Stimulated activated CD4-positive, alpha-beta T cell treated with anti-CD3 and anti-CD28 coated beads, Interleukin-2, amount 100 ng/mL, for 48 hours (primary cell): ENCODE measurements around the gene ANKRD13A.

Experiments used
- DNase-seq, 2 donors: peaks; one replicate each; pipeline ENCODE4 v3.0.0-alpha.2; 2020

Gene ANKRD13A

GRCh38 chr12:109998904-109999648 lies at the start of gene ANKRD13A:
TSS of gene ANKRD13A (plus strand) at chr12:109999430. CDS start at chr12:109999689, 259 bp downstream.
- DNase-seq = peak; percentile 72 to 79

DNA sequence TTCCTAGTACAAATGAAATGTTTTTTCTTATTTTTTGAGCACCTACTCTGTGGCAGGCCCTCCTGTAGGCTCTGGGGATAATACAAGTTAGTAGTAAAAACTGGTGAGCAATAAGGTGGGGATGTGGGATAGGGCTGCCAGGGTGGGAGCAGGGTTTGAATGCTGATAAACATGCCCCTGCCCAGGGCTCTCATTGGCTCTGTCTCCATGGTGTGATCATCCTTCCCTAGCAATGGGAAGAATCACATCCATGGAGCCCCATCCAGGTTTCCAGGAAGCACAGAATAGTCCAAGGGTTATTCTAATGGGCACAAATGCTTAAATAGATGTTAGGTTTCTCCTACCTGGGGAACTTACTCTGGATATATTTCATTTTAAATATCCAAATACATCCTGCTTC lies 48.6 kb upstream of the ANKRD13A start:
- DNase-seq = no peak

DNA sequence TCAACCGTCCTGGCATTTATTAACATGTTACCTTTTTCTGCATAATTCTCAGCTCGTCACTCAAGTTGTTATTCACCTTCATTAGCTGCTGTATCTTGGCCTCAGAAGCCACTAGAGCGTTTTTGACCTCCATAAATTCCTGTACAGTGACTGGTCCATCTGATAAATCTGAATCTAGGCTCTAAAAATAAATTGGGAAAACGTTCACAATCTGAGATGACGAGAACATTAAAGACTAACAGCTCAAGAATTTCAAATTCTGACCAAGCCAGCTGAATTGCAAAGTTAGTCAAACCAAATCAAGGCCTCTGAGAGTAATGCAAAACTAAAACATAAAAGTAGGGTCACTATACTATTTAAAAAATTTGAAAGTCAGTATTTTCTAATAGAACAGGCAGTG lies 48.1 kb upstream of the ANKRD13A start:
- DNase-seq = no peak

GRCh38 chr12:109951751-109952150 lies 47.5 kb upstream of the ANKRD13A start:
- no peak for DNase-seq

DNA sequence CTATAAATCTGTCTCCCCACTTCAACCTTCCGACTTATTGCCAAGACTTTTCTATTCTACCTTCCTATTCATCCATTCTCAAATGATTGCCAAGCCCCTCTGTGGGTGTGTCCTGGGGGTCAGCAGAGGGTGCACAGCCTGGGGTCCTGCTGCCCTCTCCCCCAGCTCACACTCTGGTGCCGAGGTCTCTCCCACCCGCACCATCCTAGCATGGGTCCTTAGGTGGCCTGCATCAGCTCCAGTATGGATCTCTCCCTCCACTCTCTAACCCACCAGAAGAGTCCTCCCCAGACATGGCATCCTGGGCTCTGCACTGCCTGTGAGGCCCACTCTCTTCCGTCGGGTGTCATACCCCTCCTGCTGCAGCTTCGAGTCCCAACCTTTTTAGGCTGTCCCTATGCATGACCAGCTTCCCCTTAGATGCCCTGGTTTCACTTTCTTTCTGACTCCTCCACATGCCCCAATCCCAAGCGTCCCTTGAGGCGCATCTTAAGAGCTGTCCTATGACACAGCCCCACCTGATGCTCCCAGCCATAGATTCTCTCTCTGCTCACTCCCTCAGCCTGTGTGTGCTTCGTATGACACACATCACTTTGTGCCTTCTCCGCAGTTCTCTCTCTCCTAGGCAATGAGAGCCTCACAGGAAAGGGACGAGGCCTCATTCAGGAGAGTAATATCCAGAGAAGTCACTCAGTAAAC lies 46.9 kb upstream of the ANKRD13A start:
- DNase-seq = no peak

GRCh38 chr12:109952873-109953272 lies 46.4 kb upstream of the ANKRD13A start:
- DNase-seq = no peak

DNA sequence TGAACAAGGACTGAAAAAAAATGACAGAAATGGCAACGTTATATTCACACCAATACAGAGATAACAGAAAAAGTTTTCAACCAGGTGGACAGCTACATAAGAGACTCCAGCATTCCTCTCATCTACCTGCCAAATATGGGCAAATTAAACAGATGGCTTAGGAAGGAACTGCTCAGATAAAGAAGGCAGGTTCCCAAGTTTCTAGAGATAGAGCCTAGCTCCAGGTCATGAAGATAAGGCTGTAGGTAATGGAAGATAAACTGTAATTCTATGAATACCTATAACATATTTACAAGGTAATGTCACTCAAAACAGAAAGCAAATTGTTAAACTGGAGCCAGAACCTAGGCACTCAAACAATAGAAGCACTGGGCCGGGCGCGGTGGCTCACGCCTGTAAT lies 45.6 kb upstream of the ANKRD13A start:
- DNase-seq = no peak

DNA sequence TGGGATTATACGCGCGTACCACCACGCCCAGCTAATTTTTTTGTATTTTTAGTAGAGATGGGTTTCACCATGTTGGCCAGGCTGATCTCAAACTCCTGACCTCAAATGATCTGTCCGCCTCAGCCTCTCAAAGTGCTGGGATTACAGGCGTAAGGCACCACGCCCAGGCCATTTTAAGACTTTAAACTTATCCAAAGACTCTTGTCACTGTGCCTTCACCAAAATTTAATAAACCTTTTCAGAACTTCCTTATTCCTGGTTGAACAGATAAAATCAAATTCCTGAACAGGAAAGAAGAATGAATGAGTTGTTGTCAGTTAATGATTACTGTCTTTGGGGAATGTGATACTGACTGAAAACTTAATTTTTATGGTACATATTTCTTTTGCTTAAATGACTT lies 40.9 kb upstream of the ANKRD13A start:
- DNase-seq = no peak

- DNase-seq = no peak
Observed at GRCh38 chr12:109959411-109960093, 39.7 kb upstream of the ANKRD13A start.

DNA sequence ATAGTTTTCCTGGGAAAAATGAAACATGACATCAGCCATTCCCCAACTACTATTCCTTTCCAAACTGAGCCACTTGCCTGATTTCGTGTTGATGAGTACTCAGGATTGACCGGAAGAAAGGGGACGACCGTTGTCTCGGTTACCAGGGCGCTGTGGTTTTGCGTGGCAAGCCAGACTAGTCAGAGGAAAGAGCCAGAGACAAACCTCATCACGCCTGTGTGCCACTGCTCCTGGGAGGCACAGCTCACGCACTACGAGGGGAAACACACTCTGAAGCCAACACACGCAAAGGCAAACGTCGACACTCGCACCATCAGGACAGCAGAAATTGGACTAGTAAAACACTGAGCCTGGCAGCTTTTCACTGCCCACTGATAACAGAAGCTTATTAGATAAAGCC lies 38.0 kb upstream of the ANKRD13A start:
- DNase-seq = no peak

GRCh38 chr12:109961612-109962011 lies 37.6 kb upstream of the ANKRD13A start:
- no peak for DNase-seq

- DNase-seq = no peak
Observed at GRCh38 chr12:109962398-109962797, 36.8 kb upstream of the ANKRD13A start.

- DNase-seq = no peak
Observed at GRCh38 chr12:109963330-109963729, 35.9 kb upstream of the ANKRD13A start.

DNA sequence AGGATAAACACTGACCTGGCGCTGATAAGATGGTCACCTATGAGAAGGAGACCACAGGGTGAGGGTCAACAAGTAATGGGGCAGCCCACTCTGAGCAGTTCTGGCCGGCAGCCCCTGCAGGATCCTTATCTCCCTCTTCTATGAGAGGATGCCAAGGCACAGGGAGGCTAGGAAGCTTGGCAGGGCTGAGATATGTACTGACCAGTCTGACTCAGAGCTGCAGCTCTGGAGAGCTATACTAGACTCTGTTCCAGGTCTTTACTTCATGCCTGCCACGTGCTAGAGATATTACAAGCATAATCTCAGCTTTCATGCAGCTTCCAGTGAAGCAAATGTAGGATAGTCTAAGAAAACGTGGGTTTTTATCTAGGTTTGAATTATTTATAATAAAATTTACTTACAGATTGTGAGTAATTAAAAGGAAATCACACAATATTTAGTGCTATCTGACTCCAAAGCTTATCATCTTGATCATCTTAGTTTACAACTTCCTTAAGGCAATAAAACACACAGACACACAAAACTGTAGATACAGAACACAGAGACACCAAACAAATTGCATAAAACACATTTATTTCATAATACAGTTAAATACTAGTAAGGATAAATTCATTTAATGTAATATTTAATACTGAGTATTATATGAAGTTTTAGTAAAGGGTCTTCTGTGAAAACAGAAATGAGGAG lies 35.3 kb upstream of the ANKRD13A start:
- DNase-seq = no peak

DNA sequence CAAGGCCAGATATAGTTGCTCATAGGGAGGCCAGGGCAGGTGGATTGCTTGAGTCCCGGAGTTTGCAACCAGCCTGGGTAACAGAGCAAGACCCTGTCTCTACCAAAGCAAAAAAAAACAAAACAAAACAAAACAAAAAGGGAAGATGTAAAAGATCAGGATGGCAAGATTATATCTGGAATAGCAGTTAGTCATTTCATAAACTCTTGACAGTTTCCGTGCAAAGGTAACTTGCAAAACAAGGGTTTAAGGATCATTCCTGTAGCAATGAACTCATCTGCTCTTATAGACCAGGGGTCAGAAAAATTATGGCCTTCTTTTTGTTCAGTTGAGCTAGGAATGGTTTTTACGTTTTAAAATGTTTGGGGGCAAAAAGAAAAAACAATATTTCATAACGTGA lies 32.7 kb upstream of the ANKRD13A start:
- no peak for DNase-seq

DNA sequence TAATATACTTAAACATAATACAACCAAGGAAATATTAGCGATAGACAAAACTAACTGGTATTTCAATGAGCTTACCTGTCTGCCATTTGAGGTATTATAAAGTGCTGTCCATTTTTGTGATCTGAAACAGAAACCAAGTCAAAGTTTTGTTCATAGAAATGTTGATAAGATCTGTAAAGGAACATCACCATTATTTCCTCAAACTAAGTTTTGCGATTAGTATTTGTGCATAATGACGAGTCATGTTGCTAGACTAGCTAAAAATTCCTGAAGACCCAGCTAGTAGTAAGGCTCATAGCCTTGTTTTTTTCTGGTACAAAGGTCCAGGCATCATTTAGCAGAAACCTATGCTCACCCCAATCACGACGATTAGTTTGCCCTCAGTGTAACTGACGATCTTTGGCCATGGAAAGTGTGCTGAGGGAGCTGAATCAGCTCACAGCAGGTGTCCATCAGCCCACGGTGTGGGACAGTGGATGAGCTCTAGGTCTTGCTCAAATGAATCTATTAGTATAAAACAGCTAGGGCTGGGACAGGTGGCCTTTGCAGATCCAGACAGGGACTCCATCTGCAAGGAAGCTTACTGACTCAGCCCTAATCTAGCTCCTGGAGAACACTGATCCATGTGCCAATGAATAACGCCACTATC lies 31.7 kb upstream of the ANKRD13A start:
- DNase-seq = no peak

DNA sequence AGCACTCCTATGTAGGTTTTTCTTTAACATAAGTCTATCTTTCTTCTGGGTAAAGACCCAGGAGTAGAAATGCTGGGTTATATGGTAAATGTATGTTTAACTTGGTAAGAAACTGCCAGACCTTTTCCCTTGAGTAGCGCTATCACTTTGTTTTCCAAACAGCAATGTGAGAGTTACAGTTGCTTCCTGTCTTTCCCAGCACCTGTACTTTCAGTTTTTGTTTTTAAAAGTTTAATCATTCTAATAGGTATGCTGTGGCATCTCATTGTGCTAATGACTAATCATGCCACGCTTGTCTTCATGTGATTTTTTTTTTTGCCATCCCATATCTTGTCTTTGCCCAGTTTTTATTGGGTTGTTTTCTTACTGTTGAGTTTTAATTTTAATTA lies 31.2 kb upstream of the ANKRD13A start:
- DNase-seq = no peak

- DNase-seq = no peak
Observed at GRCh38 chr12:109968801-109969200, 30.4 kb upstream of the ANKRD13A start.

DNA sequence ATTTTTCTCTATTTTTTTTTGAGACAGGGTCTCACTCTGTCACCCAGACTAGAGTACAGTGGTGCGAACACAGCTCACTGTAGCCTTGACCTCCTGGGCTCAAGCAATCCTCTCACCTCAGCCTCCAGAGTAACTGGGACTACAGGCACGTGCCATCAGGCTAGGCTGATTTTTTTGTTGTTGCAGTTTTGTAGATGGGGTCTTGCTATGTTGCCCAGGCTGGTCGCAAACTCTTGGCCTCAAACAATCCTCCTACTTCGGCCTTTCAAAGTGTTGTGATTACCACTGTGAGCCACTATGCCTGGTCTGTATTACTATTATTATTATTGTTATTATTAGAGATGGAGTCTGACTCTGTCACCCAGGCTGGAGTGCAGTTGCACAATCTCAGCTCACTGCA lies 26.4 kb upstream of the ANKRD13A start:
- no peak for DNase-seq

- DNase-seq = peak; percentile 42 to 57
Observed at GRCh38 chr12:109981311-109981710, 17.9 kb upstream of the ANKRD13A start.

GRCh38 chr12:109982210-109982609 lies 17.0 kb upstream of the ANKRD13A start:
- DNase-seq = no peak

DNA sequence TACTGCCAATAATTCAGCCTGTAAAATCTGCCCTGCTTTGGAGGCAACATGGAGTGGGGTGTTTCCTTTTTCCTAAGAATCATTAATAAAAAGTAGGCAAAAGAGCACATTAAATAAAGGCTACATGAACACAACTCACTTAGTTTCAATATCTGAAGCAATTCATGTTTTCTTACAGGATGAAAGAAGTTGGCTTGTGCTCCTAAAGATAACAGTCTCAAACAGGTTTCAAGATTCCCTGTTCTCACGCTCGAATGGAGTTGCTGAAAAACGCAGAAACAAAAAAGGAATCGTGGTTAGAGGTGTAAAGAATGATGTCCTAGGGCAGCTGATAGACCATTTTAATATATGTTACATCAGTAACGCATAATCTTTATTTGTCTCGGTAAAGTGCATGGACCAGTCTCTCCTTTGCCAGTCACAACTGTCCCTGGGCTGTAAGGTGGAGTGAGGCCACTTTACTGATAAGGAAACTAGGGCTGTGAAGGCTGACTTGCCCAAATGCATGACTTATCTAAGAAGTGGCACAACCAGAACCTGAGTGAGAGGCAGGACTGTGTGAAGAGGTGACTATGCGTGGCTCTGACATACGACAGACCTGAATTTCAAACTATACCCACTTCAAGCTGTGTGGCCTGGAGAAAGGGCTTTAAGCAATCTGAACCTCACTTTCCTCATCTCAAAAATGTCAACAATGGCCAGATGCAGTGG lies 15.6 kb upstream of the ANKRD13A start:
- DNase-seq = no peak
